Spleen (tissue), 7 donors: ENCODE measurements around the gene PSMA3.

Source experiments
- CTCF ChIP-seq, 11 experiments: fragments of 200-600 bp in 7 of 11; fragments of 450-650 bp in 4 of 11; sonication (generic) in 4 of 11; IDR thresholded peaks in 8 of 11; conservative IDR thresholded peaks in 3 of 11; 1 replicate in 7 of 11; 2 replicates in 4 of 11; pipeline versions ENCODE4 v1.4.0 to v1.8.0; 2016 to 2021; ENCODE audit warnings: antibody characterized with exemption in 11 of 11, inconsistent platforms in 4 of 11, mild to moderate bottlenecking in 1 of 11
- POLR2A ChIP-seq, 3 donors: fragments of 450-650 bp; IDR thresholded peaks; one replicate each; pipeline ENCODE4 v1.5.1; 2017; ENCODE audit warnings: antibody characterized with exemption in 3 of 3, mild to moderate bottlenecking in 1 of 3
- donor health status: DM: no; HTN: no; CAD: no; lungs with moderate emphysema.
- donor health status: DM: no; HTN: no; CAD: no.
- donor health status: DM: no; HTN: no; CAD: no.

GRCh38 chr14:58309086-58309485 is 64.4 kb downstream of the PSMA3 start:
- TF ChIP-seq CTCF (IDR thresholded peaks at IDR 0.05 in 8 of 11, conservative IDR thresholded peaks at IDR 0.05 in 3 of 11) (no peak), POLR2A (IDR thresholded peaks at IDR 0.05) (no peak)
